Measurements from ENCODE around the gene AARSD1.

- TF ChIP-seq POLR2AphosphoS5 (IDR thresholded peaks at IDR 0.05; ENCODE audit: low read depth, low read length) (no peak), REST (IDR thresholded peaks at IDR 0.05; ENCODE audit: insufficient read depth in 1 of 2, low read depth in 2 of 2, low read length in 2 of 2) (no peak), SIN3A (IDR thresholded peaks at IDR 0.05; ENCODE audit: borderline replicate concordance, insufficient read depth, low read length) (no peak), FOXP2 (optimal IDR thresholded peaks at IDR 0.05; ENCODE audit: borderline replicate concordance, extremely low read depth, extremely low read length, insufficient read depth) (no peak), TAF1 (IDR thresholded peaks at IDR 0.05; ENCODE audit: borderline replicate concordance, insufficient read depth, low read length) (no peak)
Measured at GRCh38 chr17:42908872-42909700, 55.2 kb downstream of the AARSD1 start.
